NT2/D1 (cell line): ENCODE measurements around the gene MXD1.

Experiments used
- SUZ12 ChIP-seq: IDR thresholded peaks from 2 replicates; pipeline ENCODE4 v1.6.1; 2011; ENCODE audit not compliant: insufficient read length, insufficient read depth; ENCODE audit errors: extremely low read depth
- YY1 ChIP-seq: IDR thresholded peaks from 2 replicates; pipeline ENCODE4 v1.6.1; 2011; ENCODE audit not compliant: insufficient read length, insufficient read depth
- ZNF274 ChIP-seq: IDR thresholded peaks from 2 replicates; pipeline ENCODE4 v1.6.1; 2011; ENCODE audit warnings: mild to moderate bottlenecking, low read depth, low read length

- TF ChIP-seq ZNF274 (no peak), SUZ12 (no peak), YY1 (no peak)
These were observed 40.1 kb downstream of the MXD1 start for GRCh38 chr2:69955029-69955428.
